Spleen (tissue), 7 donors: ENCODE measurements around the gene NSA2.

Experiments used
- POLR2AphosphoS5 ChIP-seq, 3 donors: sonication (generic); formaldehyde crosslinking; IDR thresholded peaks; one replicate each; pipeline ENCODE4 v1.5.1; 2017; ENCODE audit warnings: antibody characterized with exemption in 3 of 3
- TF ChIP-seq, protein P1 (sequence below), 11 experiments: fragments of 200-600 bp in 7 of 11; fragments of 450-650 bp in 4 of 11; sonication (generic) in 4 of 11; IDR thresholded peaks in 8 of 11; conservative IDR thresholded peaks in 3 of 11; 1 replicate in 7 of 11; 2 replicates in 4 of 11; pipeline versions ENCODE4 v1.4.0 to v1.8.0; 2016 to 2021; ENCODE audit warnings: antibody characterized with exemption in 11 of 11, inconsistent platforms in 4 of 11, mild to moderate bottlenecking in 1 of 11
- donor health status: DM: no; HTN: no; CAD: no; lungs with moderate emphysema.
- donor health status: DM: no; HTN: no; CAD: no.
- donor health status: DM: no; HTN: no; CAD: no.

DNA sequence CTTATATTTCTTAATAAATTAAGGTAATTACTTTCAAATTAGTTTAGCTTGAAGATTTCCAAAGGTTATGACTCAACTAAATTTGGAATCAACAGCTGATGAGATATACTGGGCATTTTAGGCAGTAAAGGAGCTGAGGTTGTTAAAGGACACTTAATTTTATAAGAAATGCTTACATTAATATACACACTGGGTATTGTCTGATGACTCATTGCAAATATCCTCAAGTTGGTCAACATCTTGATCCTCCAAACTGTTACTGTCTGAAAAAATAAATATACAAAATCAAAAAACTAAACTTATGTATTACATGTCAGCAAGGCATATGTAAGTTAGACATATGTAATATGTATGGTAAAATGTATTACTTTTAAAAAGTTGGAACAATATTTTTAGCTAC, 3.5 kb upstream of the NSA2 start:
- TF ChIP-seq, protein P1, sequence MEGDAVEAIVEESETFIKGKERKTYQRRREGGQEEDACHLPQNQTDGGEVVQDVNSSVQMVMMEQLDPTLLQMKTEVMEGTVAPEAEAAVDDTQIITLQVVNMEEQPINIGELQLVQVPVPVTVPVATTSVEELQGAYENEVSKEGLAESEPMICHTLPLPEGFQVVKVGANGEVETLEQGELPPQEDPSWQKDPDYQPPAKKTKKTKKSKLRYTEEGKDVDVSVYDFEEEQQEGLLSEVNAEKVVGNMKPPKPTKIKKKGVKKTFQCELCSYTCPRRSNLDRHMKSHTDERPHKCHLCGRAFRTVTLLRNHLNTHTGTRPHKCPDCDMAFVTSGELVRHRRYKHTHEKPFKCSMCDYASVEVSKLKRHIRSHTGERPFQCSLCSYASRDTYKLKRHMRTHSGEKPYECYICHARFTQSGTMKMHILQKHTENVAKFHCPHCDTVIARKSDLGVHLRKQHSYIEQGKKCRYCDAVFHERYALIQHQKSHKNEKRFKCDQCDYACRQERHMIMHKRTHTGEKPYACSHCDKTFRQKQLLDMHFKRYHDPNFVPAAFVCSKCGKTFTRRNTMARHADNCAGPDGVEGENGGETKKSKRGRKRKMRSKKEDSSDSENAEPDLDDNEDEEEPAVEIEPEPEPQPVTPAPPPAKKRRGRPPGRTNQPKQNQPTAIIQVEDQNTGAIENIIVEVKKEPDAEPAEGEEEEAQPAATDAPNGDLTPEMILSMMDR (IDR thresholded peaks at IDR 0.05 in 8 of 11, conservative IDR thresholded peaks at IDR 0.05 in 3 of 11) = no peak
- TF ChIP-seq POLR2AphosphoS5 (IDR thresholded peaks at IDR 0.05) = no peak
